RKO (cell line): Measurements from ENCODE around the gene MIXL1.
"Not testable (repeated sequence)": the region's sequence is repeated elsewhere in the genome, so short reads cannot be mapped to it uniquely, and the experiment has no call there.

Experiments used
- DNase-seq: peaks from one replicate; pipeline ENCODE4 v3.0.0-alpha.2; 2016; ENCODE audit warnings: low spot score

Gene MIXL1

DNA sequence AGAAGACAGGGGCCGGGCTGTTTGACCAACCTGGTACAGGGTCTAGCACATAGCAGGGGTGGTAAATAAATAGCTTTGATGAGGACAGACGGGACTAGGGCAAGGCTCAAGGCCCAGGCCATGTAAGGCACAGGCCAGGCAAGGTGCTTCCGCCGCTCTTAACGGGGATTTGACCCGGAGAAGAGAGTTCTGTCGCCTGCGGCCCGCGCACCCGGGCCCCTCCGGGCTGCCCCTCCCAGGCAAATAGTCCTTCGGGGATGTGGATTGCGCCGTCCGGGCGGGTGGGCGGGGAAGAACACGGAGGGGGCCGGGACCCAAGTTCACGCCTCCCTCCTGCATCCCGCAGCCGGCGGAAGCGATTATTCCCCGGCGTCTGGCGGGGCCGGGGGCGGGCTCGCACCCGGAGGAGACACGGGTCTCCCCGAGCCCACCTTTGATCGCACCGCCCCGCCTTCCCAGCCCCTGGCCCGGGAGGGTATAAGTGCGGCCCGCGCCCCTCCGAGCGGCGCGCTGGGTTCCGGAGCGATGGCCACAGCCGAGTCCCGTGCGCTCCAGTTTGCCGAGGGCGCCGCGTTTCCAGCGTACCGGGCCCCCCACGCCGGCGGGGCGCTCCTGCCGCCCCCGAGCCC, at the start of gene MIXL1:
Gene MIXL1 (plus strand): TSS at position 508 of the 629 bp plus-strand sequence. CDS start 18 bp downstream, at position 526.
- DNase-seq, result no peak

DNA sequence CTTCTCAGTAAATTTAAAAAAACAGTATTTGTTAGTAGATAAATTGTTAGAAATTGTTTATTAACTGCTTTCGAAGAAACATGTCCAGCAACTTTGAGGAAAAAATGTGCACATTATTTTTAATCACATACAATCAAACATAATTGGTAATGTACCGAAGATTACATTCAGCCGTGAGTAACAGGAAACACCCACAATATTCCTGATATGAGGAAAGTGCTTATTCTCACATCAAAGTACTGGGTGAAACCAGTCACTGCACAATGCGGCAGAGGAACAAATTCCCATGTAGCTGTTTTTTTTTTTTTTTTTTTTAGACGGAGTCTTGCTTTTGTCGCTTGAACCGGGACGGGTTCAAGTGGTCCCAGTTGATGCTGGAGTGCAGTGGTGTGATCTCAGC, 46.6 kb upstream of the MIXL1 start:
- DNase-seq, result no peak

DNA sequence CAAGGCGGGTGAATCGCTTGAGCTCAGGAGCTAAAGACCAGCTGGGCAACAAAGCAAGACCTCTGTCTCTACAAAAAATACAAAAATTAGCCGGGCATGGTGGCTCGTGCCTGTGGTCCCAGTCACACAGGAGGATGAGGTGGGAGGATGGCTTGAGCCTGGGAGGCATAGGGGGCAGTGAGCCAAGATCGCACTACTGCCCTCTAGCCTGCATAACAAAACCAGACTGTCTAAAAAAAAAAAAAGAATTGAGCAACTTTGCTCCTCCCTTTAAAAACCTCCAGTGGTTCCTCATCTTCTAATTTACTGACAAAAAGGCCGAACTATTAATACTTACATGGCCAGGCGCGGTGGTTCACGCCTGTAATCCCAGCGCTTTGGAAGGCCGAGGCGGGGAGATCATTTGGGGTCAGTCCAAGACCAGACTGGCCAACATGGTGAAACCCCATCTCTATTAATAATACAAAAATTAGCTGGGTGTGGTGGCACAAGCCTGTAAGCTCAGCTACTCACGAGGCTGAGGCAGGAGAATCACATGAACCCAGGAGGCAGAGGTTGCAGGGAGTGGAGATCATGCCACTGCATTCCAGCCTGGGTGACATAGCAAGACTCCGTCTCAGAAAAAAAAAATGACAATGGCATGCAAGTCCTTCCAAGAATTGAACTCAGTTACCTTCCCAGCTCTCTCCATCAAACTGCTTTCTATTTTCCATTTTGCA, 41.3 kb upstream of the MIXL1 start:
- peak; percentile 61 for DNase-seq

DNA sequence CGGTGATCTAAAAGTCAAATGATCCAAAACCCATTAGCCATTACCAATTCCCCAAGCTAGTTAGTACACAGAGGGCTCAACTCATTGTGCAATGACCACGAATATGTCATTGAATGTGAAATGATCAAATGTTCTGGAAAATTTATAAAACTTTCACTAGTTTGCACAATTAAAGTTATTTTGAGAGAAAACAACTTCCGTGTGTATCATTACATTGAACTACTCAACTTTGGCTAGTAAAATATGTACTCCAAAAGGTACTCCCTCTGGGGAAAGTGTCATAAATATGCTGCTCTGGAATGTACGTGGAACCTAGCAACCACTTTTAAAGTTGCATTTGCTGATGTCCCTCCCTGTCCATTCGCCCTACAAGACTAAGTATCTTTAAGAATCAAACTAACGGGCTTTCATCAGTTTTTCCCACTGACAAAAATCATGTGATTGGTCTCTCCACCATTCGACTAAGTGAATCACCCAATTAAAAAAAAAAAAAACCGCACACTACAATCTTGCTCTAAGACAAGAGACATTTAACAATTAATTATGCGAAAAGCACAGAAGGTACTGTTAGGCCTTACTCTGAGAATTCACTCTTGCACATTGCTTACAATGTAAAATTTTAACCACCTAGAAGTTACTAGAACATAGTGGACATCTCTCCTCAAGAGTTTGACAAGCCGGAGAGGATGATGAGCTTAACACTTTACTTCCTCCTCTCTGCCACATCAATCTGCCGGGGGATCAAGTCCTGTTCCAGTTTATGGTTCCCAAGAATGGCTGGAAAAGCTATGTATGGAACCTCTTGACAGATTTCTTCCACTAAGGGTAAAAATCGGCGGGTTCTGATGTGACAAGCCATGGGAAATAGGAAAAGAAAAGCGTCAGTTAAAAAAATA, 38.1 kb upstream of the MIXL1 start:
- DNase-seq, result peak; percentile 58

DNA sequence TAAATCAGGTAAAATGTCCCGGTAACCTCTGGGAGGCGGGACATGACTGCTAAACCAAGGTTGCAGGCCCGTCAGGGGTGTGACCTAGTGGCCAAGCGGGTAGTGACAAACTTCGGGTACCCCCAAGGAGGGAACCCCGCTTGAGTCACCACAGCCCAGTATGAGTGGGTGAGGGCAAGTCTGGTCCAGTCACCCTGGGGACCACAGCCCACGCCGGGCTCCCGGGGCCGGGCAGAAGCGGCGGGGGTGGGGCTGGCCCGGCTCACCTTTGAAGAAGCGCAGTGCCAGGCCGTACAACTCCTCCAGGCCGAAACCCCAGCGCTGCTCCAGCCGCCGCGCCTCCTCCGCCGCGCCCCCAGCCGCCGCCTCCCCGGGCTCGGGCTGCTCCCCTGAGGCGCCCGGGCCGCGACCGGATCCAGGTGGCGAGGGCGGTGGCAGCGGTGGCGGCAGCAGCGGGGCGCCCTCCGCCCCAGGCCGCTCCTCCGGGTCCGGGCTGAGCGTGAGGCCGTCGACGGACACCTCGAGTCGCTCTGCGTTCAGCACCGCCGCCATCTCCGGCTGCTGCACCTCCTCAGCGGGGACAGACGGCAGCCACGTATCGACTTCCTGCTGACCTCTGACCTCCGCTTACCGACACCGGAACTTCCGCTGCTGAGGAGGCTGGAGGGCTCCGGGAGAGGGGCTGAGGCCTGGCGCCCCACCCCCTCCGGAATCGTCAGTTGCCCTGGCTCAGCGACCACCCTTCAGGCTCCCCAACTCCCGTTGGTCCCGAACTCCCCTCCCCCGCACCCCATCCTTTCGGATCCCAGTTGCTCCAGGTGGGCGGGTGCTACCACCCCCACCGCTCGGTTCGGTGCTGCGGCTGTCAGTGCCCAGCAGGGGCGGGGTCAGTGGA, 37.1 kb upstream of the MIXL1 start, which contains the start of gene ACBD3:
Gene ACBD3 (minus strand): TSS at position 618 of the 895 bp plus-strand sequence. CDS start 66 bp downstream, at position 552.
- DNase-seq, result peak; percentile 90

DNA sequence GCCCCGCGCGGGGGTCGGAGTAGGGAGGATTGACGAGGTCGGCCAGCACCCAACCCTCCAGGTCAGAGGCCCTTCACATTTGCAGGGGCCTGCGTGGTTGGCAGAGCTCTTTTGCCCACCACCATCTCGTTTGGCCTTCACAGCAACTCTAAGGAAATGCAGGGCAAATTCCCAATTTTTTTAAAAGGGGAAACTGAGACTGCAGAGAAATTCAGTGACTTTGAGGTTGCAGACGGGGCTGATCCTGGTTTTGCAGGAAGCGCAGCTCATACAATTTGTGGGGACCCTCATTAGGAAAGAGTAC, 36.5 kb upstream of the MIXL1 start:
- no peak for DNase-seq

DNA sequence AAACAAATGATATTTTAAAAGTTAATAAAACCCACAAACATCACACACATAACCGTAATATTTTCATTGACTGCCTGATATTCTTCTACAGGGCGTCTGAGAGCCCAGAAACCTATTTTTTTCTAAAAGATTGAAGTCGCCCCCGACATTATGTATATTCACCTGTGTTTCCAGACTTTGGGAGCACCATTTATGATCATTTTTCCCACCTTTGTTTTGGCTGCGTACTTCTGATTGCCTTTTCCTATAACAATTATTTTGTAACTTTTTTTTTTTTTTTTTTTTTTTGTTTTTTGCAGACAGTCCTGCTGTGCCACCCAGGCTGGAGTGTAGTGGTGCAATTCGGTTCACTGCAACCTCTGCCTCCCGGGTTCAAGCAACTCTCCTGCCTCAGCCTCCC, 36.1 kb upstream of the MIXL1 start:
- no peak for DNase-seq

DNA sequence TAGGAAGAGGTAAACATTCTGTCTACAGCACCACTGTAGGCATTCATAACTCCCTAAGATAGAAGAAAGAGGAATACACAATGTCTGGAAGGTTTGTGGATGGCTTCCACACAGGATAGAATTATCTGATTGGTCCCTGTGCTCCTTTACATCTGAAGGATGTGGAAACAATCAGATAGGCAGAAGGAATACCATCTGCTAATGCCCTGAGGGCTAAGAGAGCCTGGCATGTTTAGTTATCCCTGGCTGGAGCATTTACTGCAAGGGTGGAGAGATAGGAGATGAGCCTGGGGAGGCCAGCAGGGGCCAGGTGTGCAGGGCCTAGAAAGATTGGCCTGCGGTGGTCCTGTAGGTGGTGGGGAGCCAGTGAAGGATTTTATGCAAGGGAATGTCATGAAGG, 28.3 kb upstream of the MIXL1 start:
- DNase-seq, result no peak

DNA sequence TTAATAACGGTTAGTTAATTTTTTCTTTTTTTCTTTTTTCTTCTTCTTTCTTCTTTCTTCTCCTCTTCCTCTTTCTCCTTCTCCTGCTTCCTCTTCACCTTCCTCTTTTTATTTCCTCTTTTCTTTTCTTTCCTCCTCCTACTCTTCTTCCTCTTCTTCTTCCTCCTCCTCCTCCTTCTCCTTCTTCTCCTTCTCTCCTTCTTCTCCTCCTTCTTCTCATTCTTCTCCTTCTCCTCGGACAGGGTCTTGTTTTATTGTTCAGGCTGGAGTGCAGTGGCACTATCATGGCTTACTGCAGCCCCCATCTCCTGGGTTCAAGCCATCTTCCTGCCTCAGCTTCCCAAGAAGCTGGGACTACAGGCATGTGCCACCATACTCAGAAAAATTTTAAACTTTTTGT, 23.5 kb upstream of the MIXL1 start:
- no peak for DNase-seq

DNA sequence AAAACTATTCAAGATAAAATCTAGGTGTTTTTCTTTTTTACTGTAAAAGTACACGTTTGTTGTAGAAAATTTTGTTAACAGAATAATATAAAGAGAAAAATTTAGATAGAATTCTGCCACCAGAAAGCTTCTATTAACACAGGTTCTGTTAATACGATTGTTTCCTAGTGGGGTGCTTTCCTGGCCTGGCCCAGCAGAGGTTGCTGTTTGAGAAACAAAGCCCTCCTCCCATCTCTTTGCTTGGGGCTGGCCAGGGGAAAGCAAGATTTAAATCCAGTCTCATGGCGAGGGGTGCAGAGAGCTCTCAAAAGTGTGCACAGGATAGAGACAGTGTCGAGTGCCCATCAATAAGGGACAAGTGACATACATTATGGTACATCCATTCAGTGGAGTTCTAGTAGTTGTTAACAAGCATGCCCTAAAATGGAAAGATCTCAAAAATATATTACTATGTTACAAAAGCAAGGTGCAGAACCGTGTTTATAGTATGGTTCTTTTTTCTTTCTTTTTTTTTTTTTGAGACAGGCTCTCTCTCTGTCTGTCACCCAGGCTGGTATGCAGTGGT, 22.4 kb upstream of the MIXL1 start:
- peak; percentile 41 for DNase-seq

DNA sequence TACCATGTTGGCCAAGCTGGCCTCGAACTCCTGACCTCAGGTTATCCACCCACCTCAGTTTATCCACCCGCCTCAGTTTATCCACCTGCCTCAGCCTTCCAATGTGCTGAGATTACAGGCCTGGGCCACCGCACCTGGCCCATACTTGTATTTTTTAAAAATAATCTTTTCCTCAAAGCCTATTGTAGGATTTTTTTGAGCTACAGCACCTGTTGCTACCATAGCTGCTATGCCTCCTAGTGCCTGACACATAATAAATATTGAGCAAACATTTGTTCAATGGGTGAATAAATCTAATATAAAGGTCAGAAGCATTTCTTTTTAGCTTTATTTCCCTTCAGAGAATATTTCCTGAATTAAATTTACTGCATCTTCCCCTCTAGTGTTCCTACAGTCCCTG, 21.2 kb upstream of the MIXL1 start:
- DNase-seq, result no peak

DNA sequence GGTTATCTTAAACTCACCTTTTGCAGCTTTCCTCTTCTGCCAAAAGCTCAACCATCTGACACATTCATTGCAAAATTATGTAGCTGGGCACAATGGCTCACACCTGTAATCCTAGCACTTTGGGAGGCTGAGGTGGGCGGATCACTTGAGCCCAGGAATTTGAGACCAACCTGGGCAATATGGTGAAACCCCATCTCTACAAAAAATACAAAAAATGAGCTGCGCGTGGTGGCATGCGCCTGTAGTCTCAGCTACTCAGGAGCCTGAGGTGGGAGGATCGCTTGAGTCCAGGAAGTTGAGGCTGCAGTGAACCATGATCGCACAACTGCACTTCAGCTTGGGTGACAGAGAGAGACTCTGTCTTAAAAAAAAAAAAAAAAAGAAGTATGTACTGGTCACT, 20.8 kb upstream of the MIXL1 start:
- DNase-seq, result not testable (repeated sequence)

DNA sequence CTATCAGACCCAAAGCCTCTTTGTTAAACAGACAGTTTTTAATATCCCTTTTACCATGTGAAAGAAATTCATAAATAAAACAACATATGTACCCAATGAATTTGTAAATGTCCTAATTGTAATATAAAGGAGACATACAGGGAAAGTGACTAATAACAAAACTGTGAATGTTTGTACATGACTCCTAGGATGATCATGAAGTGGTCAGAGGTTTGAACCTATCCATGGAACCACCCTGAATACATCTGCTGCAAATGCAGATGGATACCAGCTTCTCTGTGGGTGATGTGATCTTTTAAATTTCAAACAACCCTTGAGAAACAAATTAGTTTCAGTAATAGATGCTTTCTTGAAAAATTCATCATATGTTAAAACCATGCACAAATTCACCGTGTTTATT, 20.2 kb upstream of the MIXL1 start:
- no peak for DNase-seq

DNA sequence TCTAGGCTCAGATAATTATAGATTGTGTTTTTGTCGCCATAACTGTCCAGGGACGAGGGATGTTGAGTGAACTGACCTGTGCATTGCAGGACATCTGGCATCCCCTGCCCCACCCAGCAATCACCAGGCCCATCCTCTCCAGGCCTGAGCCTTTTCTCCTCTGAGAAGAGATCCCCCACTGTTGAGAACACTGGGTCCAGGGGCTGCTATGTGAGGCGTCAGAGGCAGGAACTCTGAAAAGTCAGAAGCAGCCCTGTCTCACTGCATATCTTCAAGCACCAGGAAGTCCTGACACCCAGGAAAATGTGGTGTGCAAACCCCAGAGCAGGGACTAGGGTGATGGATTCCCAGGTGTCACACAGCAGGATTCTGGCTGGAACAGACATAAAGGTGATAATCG, 19.8 kb upstream of the MIXL1 start:
- DNase-seq, result no peak

DNA sequence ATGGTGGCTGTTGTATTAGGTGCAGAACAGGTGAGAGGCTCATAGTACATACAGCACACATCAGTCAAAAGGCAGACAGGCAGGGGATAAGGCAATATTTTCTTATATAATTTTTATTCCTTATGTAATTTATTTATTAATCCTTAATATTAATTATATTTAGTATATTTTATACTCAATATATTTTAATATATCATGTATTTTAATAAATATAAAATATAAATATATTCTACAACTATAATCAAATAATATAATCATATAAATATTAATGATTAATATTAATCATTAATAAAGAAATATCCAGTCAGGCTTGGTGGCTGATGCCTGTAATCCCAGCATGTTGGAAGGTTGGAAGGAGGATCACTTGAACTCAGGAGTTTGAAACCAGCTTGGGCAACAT, 19.3 kb upstream of the MIXL1 start:
- DNase-seq, result no peak

DNA sequence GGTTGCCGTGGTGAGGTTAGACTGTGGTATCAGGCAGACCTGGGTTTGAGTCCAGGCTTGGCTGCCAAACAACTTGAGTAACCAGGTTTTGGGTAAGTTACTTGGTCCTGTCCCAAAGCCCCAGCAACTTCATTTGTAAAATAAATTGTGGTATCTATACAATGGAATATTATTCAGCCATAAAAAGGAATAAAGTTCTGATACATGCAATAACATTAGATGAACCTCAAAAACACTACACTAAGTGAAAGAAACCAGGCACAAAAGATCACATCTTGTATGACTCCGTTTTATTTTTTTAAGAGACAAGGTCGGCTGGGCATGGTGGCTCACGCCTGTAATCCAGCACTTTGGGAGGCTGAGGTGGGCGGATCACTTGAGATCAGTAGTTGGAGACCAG, 16.4 kb upstream of the MIXL1 start:
- DNase-seq, result no peak

DNA sequence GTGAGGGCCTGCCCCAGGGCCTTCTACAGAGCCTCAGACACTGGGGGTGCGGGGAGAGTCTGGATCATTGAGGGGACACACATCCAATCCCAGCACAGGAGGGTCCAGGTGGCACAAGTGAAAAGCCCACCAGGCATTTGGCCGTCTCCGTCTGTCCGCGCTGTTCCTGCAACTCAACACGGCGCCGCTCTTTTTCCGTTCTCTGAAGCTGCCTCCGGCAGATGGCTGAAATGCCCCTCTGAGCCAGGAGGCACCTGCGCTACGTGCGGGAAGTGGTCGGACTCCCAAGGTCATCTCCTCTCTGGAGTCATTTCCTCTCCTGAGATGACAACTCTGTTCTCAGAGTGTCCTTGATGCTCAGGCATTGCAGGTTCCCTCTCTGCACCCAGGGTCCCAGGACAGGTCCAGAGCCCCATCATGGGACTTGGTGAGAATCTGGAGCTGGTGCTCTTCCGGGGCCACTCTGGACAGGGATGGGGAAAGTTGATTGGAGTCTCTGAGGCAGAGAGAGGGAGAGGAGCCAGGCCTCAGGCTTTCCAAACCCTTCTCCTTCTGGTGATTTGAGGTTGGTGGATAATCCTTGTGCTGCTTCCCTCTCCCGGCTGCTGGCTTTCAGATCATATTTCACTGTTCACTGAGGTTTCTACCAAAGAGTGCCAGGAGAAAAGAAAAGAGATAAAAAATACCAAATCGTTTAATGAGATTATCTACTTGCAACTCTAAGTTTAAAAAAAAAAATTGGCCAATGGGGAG, 14.0 kb upstream of the MIXL1 start:
- DNase-seq, result no peak

DNA sequence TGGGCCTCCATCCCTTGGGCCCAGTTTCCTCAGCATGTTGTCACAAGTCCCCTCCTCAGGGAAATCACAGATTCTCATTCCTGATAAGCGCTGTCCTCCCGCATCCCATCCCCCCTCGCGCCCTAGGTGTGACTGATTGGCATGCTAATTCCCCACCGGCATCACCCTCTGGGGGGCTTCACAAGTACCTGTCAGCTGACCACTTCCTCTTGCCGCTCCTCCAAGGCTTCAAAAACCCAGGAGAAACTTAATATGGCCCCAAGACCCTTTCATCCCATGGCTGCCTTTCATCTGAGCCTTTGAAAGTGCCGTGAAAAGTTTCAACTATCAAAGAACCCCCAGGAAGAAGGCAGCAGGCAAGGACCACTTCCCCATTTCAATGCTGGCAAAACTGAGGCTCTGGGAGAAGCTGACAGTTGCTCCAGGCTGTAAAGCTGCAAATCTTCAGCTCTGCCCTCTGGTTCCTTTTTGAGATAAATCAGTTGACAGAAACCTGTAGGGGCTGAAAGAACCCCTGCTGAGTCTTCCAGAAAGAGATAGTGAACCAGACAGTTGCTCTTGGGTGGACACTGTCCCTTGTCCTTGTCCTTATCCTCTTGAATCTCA, 12.8 kb upstream of the MIXL1 start:
- no peak for DNase-seq

DNA sequence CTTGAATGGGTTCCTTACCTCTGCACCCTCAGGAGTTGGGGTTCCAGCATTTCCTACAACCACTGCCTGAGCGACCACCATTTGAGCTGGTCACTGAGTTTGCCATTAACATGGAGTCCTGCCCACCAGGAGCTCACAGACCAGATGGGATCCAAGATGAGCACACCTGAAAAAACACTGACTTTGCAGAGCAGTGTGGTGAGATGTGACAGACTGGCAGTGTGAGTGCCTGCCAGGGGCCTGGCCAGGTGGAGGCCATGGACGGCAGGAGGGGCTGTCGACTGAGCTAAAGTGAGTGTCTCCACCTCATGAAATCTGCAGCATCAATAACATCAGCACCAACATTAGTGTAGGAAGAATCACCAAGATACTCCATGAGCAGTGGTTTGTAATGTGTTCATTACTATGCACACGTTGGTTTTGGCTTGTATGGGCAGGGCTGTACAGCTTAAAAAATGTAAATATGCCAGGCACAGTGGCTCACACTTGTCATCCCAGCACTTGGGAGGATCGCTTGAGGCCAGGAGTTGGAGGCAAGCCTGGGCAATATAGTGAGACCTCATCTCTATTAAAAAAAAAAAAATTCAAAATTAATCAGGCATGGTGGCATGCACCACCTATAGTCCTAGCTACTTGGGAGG, 12.2 kb upstream of the MIXL1 start:
- no peak for DNase-seq

DNA sequence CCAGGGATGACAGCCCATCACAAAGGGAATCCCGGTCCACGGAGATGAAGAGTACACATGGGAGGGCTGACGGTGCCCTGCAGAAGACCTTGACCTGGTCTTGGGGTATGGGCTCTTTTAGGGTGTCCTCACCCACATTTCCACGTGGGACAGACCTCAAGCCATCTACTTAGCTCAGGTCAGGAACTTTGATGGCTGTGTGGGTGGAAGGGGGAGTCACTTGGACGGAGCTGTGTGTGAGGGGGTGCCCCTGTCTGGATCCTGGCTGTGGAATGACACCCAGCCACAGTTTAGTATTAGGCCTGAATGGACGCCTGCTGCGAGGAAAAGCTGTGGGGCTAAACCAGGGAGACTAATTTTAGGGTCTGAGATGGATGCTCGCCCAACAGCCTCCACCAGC, 10.9 kb upstream of the MIXL1 start:
- no peak for DNase-seq
